Measurements from ENCODE around the gene GET4. TPM values are rescaled to one million over a fixed set of nuclear protein-coding genes. Genes with fewer than 3 reads are reported as not detected.

Gene GET4
- total and polyA plus RNA-seq, 2 of the 4 experiments (the other 2 are of a cell fraction) = 11.3 to 30.9 TPM

DNA sequence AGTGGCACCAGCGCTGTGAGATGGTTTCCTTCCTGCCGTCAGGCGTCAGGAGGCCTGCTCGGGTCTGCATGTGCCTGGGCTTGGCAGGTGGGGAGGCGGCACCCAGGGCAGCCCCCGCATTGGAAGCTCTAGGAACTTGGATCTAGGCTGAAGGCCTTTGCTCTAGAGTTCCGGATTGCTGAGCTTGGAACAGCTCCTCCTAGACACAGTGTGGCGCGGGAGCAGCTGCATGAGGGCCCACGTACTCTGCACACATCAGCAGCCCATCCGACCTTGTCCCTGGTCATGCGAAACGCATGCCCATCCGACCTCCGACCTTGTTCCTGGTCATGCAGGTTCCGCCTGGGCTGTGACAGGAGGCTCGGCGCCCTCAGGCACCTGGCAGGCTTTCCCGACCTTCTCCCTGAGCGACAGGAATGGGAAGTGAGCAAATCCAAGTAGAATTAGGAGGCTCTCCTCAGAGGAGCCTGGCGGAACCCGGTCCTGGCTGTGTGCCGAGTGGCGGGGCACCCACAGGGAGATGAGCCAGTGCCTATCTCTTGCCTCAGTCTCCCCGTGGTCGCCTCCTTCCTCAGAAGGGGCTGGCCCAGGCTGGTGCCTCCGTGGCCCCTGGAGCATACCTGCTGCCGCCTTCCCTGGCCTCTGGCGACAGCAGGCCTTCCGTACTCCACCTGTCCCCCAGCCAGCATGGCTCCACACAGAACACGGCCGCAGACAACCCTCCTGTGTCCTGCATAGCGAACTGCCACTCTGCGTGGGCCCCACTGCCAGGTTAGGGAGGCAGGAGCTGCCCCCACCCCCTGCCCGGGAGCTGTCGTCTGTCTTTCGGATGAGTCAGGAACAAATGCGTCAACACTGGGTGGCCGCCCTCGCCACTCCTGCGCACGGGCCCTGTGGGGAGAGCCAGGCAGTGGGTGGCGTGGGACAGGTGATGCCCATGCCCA lies 12.0 kb downstream of the GET4 start:
- ChIA-PET CTCF (no interaction called here), POLR2A (ENCODE audit: unreplicated experiment) (no interaction called here)
- H2AK9ac ChIP-seq (replicated peaks; ENCODE audit: low read depth, low read length, poor library complexity) = no peak overlapping the region
- no peak overlapping the region for H3K4me2 ChIP-seq (ENCODE audit: low read depth, low read length)
- no TSS peak for BruUV-seq (replicated peaks)
- H2AK5ac ChIP-seq (ENCODE audit: low read depth, low read length) = no peak overlapping the region
- no peak overlapping the region for H3K14ac ChIP-seq (replicated peaks; ENCODE audit: low read depth, low read length)
- H3K23ac ChIP-seq (ENCODE audit: low read depth, low read length) = no peak overlapping the region
- no peak overlapping the region for H3K9ac ChIP-seq (ENCODE audit: low read depth, low read length)
- intact Hi-C loops (cut with micrococcal nuclease) = no loop called here
- ATAC-seq (ENCODE audit: low read depth) (no peak), DNase-seq (no peak)
- no peaks in the 10 kb centered on the region for H3K27me3 ChIP-seq (ENCODE audit: control insufficient read depth, insufficient read depth, low read length)
- 0 out of 2 replicates have a peak, but pooled peaks cover 5% of the 10 kb centered on the region for H3K9me1 ChIP-seq (ENCODE audit: insufficient read depth, low read length)
- no peak overlapping the region for H3K56ac ChIP-seq (ENCODE audit: extremely low read depth, insufficient read depth, low read length)
- in situ Hi-C loops (cut with MboI; ENCODE audit: low sequenced_read_pairs) = no loop called here
- H4K20me1 ChIP-seq (ENCODE audit: insufficient read depth, low read length) = peaks cover 55% of the 10 kb centered on the region
- H2AFZ ChIP-seq (replicated peaks; ENCODE audit: low read length, poor library complexity) = no peak overlapping the region
- H2BK5ac ChIP-seq (ENCODE audit: low read depth, low read length, poor library complexity, severe bottlenecking) = no peak overlapping the region
- 92% methylated on average over 29 of the region's 43 CpGs; no CpG with 5 or more reads in 1 of the 2 experiments for WGBS, 2 experiments (ENCODE audit: extremely low coverage in 2 of 2, insufficient read length in 1 of 2)
- dilution Hi-C loops (cut with HindIII; ENCODE audit: low sequenced_read_pairs, unreplicated experiment) = no loop called here
- H4K5ac ChIP-seq (ENCODE audit: low read depth, low read length) = no peak overlapping the region
- H3K4me3 ChIP-seq (ENCODE audit: insufficient read depth, low read depth, low read length) = no peak overlapping the region
- H3K27ac ChIP-seq (ENCODE audit: insufficient read depth, low read length) = no peak overlapping the region
- H2BK20ac ChIP-seq (ENCODE audit: low read depth, low read length) = no peak overlapping the region
- no peaks in the 10 kb centered on the region for H3K4me1 ChIP-seq (ENCODE audit: control insufficient read depth, insufficient read depth, low read length)
- no peak overlapping the region for H2BK15ac ChIP-seq (ENCODE audit: low read depth, low read length)
- peaks cover 11 to 58% of the 10 kb centered on the region in 2 experiments for H3K79me1 ChIP-seq (ENCODE audit: low read depth in 1 of 2, low read length in 2 of 2)
- no peak overlapping the region for H3K18ac ChIP-seq (ENCODE audit: low read depth, low read length)
- H3K36me3 ChIP-seq (ENCODE audit: control insufficient read depth, insufficient read depth, low read length) = peaks cover 42% of the 10 kb centered on the region
- no peak overlapping the region for H2BK120ac ChIP-seq (ENCODE audit: low read depth, low read length)
- no peak overlapping the region for H4K8ac ChIP-seq (ENCODE audit: low read depth in 2 of 2, low read length in 2 of 2)
- H3K9me3 ChIP-seq (ENCODE audit: control insufficient read depth, insufficient read depth, low read length) = no peaks in the 10 kb centered on the region
- H3K4ac ChIP-seq (ENCODE audit: low read depth, low read length) = no peak overlapping the region
- H4K91ac ChIP-seq (ENCODE audit: insufficient read depth, low read depth, low read length) = no peak overlapping the region
- no peak for TF ChIP-seq ELK1 (IDR thresholded peaks at IDR 0.05; ENCODE audit: borderline replicate concordance, low read depth, low read length)
- TF ChIP-seq MAFK (IDR thresholded peaks at IDR 0.05; ENCODE audit: low read depth, low read length) = no peak
- TF ChIP-seq CHD1 (IDR thresholded peaks at IDR 0.05; ENCODE audit: low read depth, low read length) = no peak
- no peak for TF ChIP-seq BHLHE40 (IDR thresholded peaks at IDR 0.05; ENCODE audit: low read depth, low read length)
- TF ChIP-seq SMC3 (IDR thresholded peaks at IDR 0.05; ENCODE audit: low read depth, low read length) = no peak
- TF ChIP-seq NFE2L2 (IDR thresholded peaks at IDR 0.05; ENCODE audit: low read depth, low read length) = no peak
- TF ChIP-seq RFX5 (IDR thresholded peaks at IDR 0.05; ENCODE audit: low read depth, low read length) = no peak
- TF ChIP-seq MAZ (IDR thresholded peaks at IDR 0.05; ENCODE audit: borderline replicate concordance, low read depth, low read length) = no peak
- no peak for TF ChIP-seq RCOR1 (IDR thresholded peaks at IDR 0.05; ENCODE audit: insufficient replicate concordance, low read length)
- no peak for TF ChIP-seq FOS (IDR thresholded peaks at IDR 0.05; ENCODE audit: low read depth, low read length)
- TF ChIP-seq USF2 (IDR thresholded peaks at IDR 0.05; ENCODE audit: low read depth, low read length) = no peak
- TF ChIP-seq RAD21 (IDR thresholded peaks at IDR 0.05; ENCODE audit: low read length) = no peak
- no peak for TF ChIP-seq CEBPB (IDR thresholded peaks at IDR 0.05; ENCODE audit: low read depth, low read length)
- TF ChIP-seq POLR2A (IDR thresholded peaks at IDR 0.05; ENCODE audit: low read depth, low read length) = no peak
- no peak for TF ChIP-seq MXI1 (IDR thresholded peaks at IDR 0.05; ENCODE audit: borderline replicate concordance, low read depth, low read length)

All from IMR-90 (cell line).